ENCODE measurements around the gene BMP2. TPM values are rescaled to one million over a fixed set of nuclear protein-coding genes. Genes with fewer than 3 reads are reported as not detected.

The BMP2 gene
- total RNA-seq, 1 donor from 2014 or later, result 17.2 TPM

- TF ChIP-seq CTCF (IDR thresholded peaks at IDR 0.05; ENCODE audit: insufficient read depth, low read length, poor library complexity, severe bottlenecking), result no peak
- H3K27me3 ChIP-seq (ENCODE audit: control insufficient read depth, insufficient read depth, low read length), result no peaks in the 10 kb centered on the region
- no peaks in the 10 kb centered on the region for H3K36me3 ChIP-seq (ENCODE audit: control insufficient read depth, insufficient read depth, low read length)
- DNase-seq (ENCODE audit: low read depth), result no peak
- H3K4me3 ChIP-seq (ENCODE audit: low read depth, low read length), result no peak overlapping the region
Observed at GRCh38 chr20:6732001-6732447, 35.5 kb upstream of the BMP2 start.

DNA sequence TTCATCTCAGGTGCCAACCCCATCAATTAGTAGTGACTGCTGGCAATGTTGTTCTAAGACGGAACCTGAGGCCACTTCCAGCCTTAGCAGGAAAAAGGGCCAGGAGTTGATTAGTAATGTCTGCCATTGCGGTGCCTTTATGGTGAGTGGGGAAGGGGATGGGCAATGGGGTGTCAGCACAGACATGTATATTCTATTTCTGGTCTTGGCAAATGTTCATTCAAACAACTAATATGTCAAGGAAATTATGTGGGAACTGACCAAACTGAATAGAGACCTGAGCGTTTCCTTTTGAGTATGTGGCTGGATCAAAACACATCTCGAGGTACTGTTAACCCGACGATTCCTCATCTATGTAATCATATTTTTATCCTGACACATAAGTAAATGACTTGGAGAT, 34.6 kb upstream of the BMP2 start:
- no peaks in the 10 kb centered on the region for H3K27me3 ChIP-seq (ENCODE audit: control insufficient read depth, insufficient read depth, low read length)
- no peak for TF ChIP-seq CTCF (IDR thresholded peaks at IDR 0.05; ENCODE audit: insufficient read depth, low read length, poor library complexity, severe bottlenecking)
- no peak overlapping the region for H3K4me3 ChIP-seq (ENCODE audit: low read depth, low read length)
- H3K36me3 ChIP-seq (ENCODE audit: control insufficient read depth, insufficient read depth, low read length), result no peaks in the 10 kb centered on the region
- DNase-seq (ENCODE audit: low read depth), result no peak

GRCh38 chr20:6733965-6734364, 33.5 kb upstream of the BMP2 start:
- Histone ChIP-seq H3K27me3 (ENCODE audit: control insufficient read depth, insufficient read depth, low read length) (no peaks in the 10 kb centered on the region), H3K36me3 (ENCODE audit: control insufficient read depth, insufficient read depth, low read length) (no peaks in the 10 kb centered on the region), H3K4me3 (ENCODE audit: low read depth, low read length) (no peak overlapping the region)
- no peak for DNase-seq (ENCODE audit: low read depth)
- no peak for TF ChIP-seq CTCF (IDR thresholded peaks at IDR 0.05; ENCODE audit: insufficient read depth, low read length, poor library complexity, severe bottlenecking)

DNA sequence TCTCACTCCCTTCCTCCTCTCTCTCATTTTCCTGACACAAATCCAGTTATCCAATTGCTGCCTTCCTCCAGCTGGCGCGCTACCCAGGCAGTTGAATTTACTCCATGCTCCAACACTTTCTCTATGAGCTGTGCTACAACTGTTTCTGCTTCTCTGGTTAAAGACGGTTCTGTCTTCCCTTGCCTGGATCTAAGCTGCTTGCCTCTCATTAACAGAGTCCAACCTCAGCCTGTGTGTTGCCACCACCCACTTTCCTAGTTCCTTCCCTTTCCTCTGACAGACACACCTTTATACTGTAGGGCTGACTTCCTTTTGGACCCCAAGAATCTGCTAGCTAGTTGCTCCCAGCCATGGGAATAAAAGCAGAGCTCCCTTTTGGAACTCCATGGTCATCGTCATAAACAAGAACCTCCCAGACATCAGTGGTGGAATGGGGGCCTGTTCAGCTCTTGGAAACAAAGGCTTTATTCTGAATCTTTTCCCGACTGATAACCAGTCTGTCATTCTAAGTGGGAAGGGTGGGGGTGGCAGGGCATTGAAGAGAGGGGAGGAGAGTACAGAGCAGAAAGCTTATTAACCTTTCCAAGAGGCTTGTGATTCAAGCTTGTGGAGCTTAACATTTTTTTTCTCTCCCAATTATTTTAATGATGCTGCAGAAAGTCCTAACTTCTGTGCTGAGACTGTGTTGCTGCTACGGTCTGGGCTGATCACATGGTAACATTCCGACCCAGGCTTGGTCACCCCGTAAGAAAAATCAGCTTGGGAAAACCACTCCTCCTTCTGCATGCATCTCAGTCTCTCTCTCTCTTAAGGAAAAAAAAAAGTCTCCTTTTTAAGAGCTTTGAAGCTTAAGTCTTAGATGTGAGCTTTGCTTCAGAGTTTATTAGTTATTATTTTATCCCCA, 31.3 kb upstream of the BMP2 start:
- Histone ChIP-seq H3K4me3 (ENCODE audit: low read depth, low read length) (no peak overlapping the region), H3K27me3 (ENCODE audit: control insufficient read depth, insufficient read depth, low read length) (no peaks in the 10 kb centered on the region), H3K36me3 (ENCODE audit: control insufficient read depth, insufficient read depth, low read length) (no peaks in the 10 kb centered on the region)
- peak; percentile 44 for DNase-seq (ENCODE audit: low read depth)
- TF ChIP-seq CTCF (IDR thresholded peaks at IDR 0.05; ENCODE audit: insufficient read depth, low read length, poor library complexity, severe bottlenecking), result no peak

DNA sequence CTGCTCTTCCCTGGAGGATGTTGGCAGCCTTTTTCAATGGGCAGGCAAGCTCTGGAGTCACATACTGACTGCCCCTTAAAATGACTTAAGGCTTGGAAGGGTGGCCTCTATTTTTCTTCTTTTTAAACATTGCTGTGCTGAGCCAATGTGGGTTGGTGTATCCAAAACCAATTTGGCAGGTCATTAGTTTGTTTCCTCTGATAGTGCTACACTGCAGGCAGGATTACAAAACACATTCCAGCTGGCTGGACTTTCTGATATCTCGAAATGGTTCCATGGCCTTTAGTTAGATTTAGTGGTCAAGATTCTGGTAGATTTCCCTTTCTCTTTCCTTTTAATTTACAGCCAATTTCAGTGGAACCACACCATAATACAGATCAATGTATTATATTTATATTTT, 28.1 kb upstream of the BMP2 start:
- Histone ChIP-seq H3K27me3 (ENCODE audit: control insufficient read depth, insufficient read depth, low read length) (no peaks in the 10 kb centered on the region), H3K36me3 (ENCODE audit: control insufficient read depth, insufficient read depth, low read length) (no peaks in the 10 kb centered on the region), H3K4me3 (ENCODE audit: low read depth, low read length) (no peak overlapping the region)
- no peak for TF ChIP-seq CTCF (IDR thresholded peaks at IDR 0.05; ENCODE audit: insufficient read depth, low read length, poor library complexity, severe bottlenecking)
- DNase-seq (ENCODE audit: low read depth), result no peak

All from kidney epithelial cell (primary cell).